Measurements from ENCODE around the gene NRBF2.

The NRBF2 gene

GRCh38 chr10:63166742-63167258, 33.7 kb downstream of the NRBF2 start:
- no peak for DNase-seq

DNA sequence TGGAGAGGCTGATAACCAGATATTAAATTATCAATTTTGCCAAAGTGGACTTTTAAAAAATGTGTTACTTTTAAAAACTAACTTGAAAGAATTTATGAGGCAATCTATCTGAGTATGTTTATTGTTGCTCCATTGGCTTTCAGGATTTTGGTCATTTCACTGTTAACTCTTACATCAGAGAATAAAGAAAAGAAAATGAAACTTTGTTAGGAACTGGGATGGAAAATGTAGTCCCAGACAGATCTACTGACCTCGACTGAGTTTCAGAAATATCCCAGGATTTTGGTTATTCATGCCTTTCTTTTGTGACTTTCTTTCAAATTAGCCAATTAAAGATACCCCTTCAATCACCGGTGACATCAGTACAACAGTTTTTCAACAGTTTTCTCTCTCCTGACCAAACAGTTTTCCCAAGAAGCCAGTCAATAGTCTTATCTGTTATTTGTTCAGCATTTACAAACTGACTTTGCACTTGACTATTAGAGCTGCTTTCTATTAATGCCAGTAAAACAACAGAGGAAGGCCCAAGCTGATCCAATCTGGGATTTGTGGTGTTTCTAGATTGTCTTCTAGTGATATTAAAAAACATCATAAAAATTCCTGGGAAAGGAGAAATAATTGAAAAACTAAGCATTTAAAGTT, 35.8 kb downstream of the NRBF2 start:
- DNase-seq: no peak

GRCh38 chr10:63169624-63170023, 36.5 kb downstream of the NRBF2 start:
- DNase-seq: no peak

DNA sequence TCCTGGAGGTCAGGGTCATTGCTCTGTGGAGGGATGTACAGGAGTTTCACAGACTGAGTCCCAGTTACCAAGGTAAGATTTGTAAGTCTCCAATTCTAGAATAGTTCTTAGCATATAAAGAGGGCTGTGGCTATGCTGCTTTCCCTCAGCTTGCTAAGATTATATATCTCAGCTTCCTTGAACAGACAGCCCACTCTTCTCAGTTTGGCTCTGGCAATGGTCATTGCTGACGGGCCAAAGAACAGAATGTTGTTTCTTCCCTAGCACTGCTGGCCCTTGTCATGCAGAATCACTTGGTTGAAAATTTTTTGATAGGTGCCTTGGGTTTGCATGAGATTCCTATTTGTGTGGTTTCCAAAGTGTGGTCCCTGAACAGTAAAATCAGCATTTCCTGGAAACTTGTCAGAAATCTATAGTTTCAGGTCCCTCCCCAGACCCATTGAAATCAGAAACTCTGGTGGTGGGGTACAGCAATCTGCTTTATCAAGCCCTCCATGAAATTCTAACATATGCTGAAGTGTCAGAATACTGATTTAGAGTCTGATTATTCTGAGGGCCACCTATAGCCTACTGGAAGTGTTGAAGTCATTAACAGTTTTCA, 38.2 kb downstream of the NRBF2 start:
- DNase-seq: no peak

GRCh38 chr10:63171926-63172325, 38.8 kb downstream of the NRBF2 start:
- DNase-seq: no peak

DNA sequence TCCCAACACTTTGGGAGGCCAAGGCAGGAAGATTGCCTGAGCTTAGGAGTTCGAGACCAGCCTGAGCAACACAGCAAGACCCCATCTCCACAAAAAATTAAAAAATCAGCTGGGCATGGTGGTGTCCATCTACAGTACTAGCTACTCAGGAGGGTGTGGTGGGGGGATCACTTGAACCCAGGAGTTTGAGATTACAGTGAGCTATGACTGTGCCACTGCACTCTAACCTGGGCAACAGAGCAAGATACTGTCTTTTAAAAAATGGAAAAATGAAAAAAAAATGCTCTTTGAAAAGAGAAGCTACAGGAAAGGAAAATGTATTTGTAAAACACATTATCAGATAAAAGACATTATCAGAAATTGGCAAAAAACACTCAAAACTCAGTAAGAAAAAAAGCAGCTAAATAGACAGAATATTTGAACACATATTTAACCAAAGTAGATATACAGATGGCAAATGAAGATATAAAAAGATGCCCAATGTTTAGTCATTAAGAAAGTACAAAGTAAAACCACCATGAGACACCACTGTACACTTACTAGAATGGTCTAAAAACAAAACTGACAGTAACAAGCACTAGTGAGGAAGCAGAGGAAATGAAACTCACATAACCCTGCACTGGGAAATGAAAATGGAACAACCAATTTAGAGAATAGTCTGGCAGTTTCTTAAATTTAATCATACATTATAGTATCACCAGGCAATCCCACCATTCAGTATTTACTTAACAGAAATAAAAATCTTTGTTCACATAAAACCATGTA, 40.5 kb downstream of the NRBF2 start:
- no peak for DNase-seq

DNA sequence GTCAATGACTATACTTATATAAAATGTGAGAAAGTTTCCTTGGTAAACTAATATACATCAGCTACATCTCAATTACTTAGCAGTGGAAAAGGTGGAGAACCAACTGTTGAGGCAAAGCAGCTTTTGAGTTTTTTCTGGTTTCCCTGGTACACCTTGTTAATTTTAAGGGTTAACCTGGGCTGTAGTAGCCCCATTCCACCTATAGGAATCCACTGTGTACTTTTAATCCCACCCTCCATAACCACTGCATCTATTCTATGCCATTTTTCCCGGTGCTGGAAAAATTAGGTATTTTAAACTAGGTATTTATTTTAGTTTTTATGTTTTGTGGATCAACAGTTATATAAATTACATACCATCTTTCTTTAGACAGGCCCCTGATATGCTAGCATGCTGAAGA, 42.4 kb downstream of the NRBF2 start:
- no peak for DNase-seq

DNA sequence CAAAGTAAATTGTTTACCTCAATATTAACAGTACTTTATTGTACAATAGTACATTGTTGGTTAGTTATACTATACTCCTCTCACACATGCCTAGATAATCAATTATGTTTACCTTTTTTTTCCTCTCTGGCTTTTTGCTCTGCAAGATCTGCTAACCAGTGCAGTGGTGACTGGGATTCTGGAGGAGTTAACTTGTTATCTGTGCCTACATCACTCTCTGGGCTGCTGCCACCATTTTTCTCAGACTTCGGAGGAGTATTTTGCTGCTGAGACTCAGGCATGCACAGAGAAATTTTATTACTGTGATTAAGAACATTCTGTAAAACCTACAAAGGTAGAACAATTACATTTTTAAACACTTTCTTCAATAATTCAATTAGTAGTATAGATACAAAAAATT, 59.7 kb downstream of the NRBF2 start:
- no peak for DNase-seq

DNA sequence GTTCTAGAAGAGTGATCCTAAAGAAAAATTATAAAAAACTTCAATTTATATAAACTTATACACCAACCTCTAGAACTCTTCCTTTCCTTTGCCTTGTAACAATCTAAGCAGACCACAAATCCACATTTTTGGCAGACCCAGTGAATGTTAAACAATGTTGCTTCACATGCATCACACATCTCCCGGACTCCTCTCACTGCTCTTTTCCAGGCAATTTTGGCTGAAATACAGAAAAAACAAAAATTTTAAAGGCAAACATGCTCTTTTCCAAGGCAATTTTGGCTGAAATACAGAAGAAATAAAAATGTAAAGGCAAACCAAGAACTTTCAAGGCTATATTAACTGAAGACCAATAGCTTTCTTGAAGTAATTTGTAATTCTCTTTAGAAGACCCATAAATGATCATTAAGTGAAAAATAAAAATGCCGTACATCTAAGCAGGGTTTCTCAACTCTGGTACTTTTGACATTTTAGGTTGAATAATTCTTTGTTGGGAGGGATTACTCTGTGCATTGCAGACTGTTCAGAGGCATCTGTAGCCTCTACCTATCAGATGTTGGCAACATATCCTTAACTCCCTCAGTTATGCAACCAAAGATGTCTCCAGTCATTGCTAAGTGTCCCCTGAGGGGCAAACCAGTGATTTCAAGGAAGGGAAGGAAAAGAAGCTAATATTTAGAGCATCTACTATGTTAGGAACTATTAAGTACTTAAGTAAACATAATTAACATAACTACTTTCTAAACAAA, 64.4 kb downstream of the NRBF2 start:
- DNase-seq: no peak

- no peak for DNase-seq
Observed at GRCh38 chr10:63199716-63200115, 66.6 kb downstream of the NRBF2 start.

DNA sequence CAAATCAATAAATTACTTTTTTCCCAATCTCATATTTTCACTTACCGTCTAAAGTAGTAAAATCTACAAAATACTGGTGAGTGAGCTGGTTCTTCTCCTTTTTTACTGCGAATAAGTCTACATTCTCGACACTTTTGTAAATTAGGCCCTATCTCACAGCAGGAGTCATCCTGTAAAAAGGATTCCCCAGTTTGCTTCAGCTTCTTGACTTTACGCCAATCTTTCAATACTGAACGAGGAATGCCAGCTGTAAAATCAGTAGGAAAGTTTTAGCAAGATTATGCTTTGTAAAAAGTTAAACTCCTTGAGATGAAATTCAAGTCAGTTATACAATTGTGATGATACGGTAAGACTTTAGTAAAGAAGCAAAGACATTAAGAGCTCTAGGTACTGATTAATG, 67.3 kb downstream of the NRBF2 start:
- DNase-seq: no peak

GRCh38 chr10:63201118-63201517, 68.0 kb downstream of the NRBF2 start:
- no peak for DNase-seq

Data from activated effector memory CD4-positive, alpha-beta T cell treated with Interleukin-2 at 50 U/mL for 16 hours (primary cell).